ENCODE measurements around the gene SPAG16.

Gene SPAG16

GRCh38 chr2:213411582-213412289 lies 127.5 kb downstream of the SPAG16 start:
- no peak for DNase-seq (ENCODE audit: insufficient read length, low spot score)
- no peak for FAIRE-seq
- TF ChIP-seq POLR2A (IDR thresholded peaks at IDR 0.05; ENCODE audit: low read depth, low read length) = no peak

DNA sequence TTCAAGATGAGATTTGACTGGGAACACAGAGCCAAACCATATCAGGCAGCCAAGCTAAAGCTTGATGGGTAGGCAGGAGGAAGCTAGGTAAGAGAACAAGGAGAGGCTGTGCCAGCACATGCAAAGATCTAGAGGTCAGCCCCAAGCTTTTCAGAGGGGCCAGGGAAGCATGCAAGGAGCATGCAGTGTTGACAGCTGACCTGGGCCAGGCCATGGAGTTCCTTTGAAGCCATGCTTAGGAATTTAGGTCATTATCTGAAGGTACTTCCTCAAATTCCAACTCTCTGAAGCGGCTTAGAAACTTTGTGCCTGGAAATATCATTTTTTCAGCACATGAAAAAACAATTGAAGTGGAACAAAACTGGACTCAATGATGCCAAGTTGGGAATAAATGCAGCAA lies 130.8 kb downstream of the SPAG16 start:
- DNase-seq (ENCODE audit: insufficient read length, low spot score) (no peak), FAIRE-seq (no peak)
- TF ChIP-seq POLR2A (IDR thresholded peaks at IDR 0.05; ENCODE audit: low read depth, low read length) = no peak

GRCh38 chr2:213416832-213417231 lies 132.6 kb downstream of the SPAG16 start:
- TF ChIP-seq POLR2A (IDR thresholded peaks at IDR 0.05; ENCODE audit: low read depth, low read length) = no peak
- FAIRE-seq (no peak), DNase-seq (ENCODE audit: insufficient read length, low spot score) (no peak)

GRCh38 chr2:213419980-213420379 lies 135.7 kb downstream of the SPAG16 start:
- no peak for DNase-seq (ENCODE audit: insufficient read length, low spot score)
- FAIRE-seq = no peak
- TF ChIP-seq POLR2A (IDR thresholded peaks at IDR 0.05; ENCODE audit: low read depth, low read length) = no peak

DNA sequence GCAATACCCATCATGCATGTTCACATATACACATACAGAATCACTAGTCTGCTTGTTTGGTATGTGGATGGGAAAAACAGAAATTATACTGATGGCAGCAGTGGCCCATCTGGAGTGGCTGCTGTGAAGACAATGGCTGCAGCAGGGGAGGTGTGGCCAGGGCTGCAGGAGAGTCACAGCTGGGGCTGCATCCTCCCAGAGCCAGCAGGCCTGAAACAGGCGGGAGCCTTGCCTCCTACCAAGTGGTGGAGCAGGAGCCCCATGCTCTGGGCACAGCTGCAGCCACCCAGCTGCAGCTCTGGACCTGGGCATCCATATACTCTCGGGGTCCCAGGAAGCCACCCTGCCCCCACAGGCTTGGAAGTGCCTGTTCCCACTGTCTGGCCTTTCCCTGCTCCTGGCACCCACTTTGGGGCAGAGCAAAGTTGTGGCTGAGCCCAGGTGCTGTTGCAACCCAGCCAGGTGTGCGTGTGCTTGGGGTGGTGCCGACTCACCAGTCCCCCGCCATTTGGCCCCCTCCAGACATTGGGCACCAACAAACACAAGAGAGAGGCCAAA lies 136.6 kb downstream of the SPAG16 start:
- TF ChIP-seq POLR2A (IDR thresholded peaks at IDR 0.05; ENCODE audit: low read depth, low read length) = no peak
- DNase-seq (ENCODE audit: insufficient read length, low spot score) = no peak
- FAIRE-seq = no peak

- no peak for FAIRE-seq
- DNase-seq (ENCODE audit: insufficient read length, low spot score) = no peak
- TF ChIP-seq POLR2A (IDR thresholded peaks at IDR 0.05; ENCODE audit: low read depth, low read length) = no peak
Observed at GRCh38 chr2:213422211-213422610, 137.9 kb downstream of the SPAG16 start.

GRCh38 chr2:213425618-213426017 lies 141.4 kb downstream of the SPAG16 start:
- FAIRE-seq = no peak
- TF ChIP-seq POLR2A (IDR thresholded peaks at IDR 0.05; ENCODE audit: low read depth, low read length) = no peak
- DNase-seq (ENCODE audit: insufficient read length, low spot score) = no peak

- no peak for FAIRE-seq
- no peak for TF ChIP-seq POLR2A (IDR thresholded peaks at IDR 0.05; ENCODE audit: low read depth, low read length)
- DNase-seq (ENCODE audit: insufficient read length, low spot score) = no peak
Observed at GRCh38 chr2:213429516-213429915, 145.3 kb downstream of the SPAG16 start.

DNA sequence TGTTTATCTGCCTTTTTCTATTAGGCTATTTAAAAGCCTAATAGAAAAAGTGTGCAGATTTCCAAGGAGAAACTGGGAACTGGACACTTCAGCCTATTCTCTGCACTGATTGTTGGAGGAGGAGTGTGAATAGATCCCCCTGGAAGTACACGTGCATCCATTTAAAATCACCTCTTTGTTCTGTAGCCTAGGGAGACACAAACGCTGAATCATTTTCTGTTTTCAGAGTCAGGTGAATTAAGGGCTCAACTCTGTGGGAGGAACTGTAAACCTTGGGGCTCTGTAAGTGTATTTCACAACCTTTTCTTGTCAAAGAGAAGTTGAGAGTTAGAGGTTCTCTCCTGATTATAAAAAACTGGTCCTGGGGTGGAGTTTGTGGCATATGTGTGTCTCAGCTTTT lies 159.7 kb downstream of the SPAG16 start:
- DNase-seq (ENCODE audit: insufficient read length, low spot score) (no peak), FAIRE-seq (no peak)
- TF ChIP-seq POLR2A (IDR thresholded peaks at IDR 0.05; ENCODE audit: low read depth, low read length) = no peak

DNA sequence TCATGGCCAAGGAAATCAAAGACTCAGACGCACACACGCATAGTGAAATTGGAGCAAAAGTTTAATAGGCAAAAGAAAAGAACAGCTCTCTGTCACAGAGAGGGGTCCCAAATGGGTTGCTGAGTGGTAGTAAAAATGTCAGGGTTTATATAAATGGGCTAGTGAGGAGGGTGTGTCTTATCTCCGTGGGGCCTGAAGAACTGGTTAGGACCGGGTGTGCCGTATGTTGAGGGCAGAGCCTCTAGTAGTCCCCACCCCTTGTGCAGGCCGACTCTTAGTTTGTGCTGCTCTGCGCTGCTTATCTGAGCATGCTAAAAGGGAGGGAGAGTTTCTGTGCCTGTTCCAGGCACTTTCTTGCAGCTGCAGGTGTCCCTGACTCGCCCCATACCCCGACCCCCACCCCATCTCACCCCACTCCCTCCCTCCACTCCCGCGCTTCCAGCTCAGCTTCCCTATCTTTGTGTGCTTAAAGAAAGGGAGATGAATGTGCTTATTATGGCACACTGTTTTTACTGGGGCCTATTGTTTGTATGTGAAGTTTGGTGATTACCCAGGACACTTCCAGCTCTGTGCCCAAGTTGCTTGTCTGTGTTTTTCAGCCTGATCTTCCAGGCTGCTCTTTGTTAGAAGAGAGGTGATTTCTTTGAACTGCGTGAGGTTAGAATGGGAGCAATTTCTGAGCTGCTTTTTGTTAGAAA lies 167.4 kb downstream of the SPAG16 start:
- no peak for TF ChIP-seq POLR2A (IDR thresholded peaks at IDR 0.05; ENCODE audit: low read depth, low read length)
- DNase-seq (ENCODE audit: insufficient read length, low spot score) (no peak), FAIRE-seq (no peak)

DNA sequence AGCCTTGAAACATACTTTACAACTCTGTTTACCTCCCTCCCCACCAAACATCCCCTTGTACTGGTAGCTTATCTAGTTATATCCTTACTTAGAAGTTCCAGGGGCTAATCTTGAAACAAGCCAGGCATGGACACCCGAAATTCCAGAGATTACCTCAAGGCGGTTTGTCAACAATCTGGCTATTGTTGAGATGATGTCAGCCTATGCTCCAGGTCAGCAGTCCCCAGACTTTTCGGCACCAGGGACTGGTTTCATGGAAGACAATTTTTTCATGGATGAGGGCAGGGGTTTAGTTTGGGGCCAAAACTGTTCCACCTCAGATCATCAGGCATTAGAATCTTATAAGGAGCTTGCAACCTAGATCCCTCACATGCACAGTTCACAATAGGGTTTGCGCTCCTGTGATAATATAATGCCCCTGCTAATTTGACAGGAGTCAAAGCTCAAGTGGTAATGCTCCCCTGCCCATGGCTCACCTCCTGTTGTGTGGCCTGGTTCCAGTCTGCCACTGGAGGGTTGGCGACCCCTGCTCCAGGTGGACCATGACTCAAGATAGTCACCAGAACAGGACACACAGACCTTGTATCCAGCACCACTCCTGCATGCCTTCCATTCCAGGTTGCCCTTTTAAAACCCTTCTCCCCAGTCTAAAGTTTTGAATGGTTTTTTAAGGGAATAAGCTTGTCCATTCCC lies 171.2 kb downstream of the SPAG16 start:
- DNase-seq (ENCODE audit: insufficient read length, low spot score) (no peak), FAIRE-seq (no peak)
- TF ChIP-seq POLR2A (IDR thresholded peaks at IDR 0.05; ENCODE audit: low read depth, low read length) = no peak

GRCh38 chr2:213475433-213475832 lies 191.2 kb downstream of the SPAG16 start:
- DNase-seq (ENCODE audit: insufficient read length, low spot score) = no peak
- FAIRE-seq = no peak
- TF ChIP-seq POLR2A (IDR thresholded peaks at IDR 0.05; ENCODE audit: low read depth, low read length) = no peak

DNA sequence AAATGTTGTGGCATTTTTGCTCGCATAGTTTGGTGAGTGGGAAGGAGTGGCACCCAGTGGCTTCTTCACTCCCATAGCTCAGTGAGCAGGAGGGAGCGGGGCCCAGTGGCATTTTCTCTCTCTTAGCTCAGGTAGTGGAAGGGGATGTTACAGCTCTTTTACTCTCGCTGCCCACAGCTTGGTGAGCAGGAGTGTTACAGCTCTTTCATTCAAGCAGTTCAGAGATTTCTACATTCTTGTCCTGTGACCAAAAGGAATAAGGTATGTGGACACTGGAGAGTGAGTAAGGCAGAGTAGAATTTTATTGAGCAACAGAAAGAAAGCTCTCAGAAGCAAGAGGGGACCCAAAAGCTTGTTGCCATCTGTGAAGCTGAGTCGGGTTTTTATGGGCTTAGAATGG lies 192.4 kb downstream of the SPAG16 start:
- TF ChIP-seq POLR2A (IDR thresholded peaks at IDR 0.05; ENCODE audit: low read depth, low read length) = no peak
- no peak for FAIRE-seq
- no peak for DNase-seq (ENCODE audit: insufficient read length, low spot score)

DNA sequence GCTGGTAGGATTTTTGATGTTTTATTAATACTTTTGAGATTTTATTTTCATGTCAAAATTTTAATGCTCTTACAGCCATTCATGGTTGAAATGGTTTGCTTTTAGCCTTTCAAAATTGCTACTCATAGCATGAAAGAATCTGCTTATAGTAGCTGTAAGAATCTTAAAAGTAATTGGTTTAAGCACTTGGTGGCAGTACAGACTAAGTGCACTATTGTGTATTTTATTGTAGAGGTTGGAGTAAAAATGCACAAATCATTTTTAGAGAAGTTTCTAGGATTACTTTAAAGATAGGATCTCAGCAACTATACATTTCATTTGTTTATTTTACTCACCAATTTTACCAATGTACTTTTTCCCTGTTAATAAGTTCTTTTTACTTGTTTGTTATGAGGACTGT lies 205.8 kb downstream of the SPAG16 start:
- no peak for TF ChIP-seq POLR2A (IDR thresholded peaks at IDR 0.05; ENCODE audit: low read depth, low read length)
- FAIRE-seq (no peak), DNase-seq (ENCODE audit: insufficient read length, low spot score) (no peak)

All from H54 (cell line).